HCT116 (cell line): ENCODE data around the gene C2orf92. TPM values are rescaled to one million over a fixed set of nuclear protein-coding genes. Genes with fewer than 3 reads are reported as not detected.

Experiments
- ATAC-seq: fragments of 200-7000 bp; cut with Tn5 transposase; 2 replicates; pipeline ENCODE4 v1.9.1; 2020; ENCODE audit warnings: mild to moderate bottlenecking, moderate library complexity
- BruUV-seq: library from RNA; stranded (reverse); fragments of 400-500 nt; replicated peaks from 2 replicates; lab custom pipeline; 2021; lab: Mats Ljungman, UMichigan
- CTCF ChIA-PET: fragments of 300-600 bp; sonication (Branson Sonifier 250); formaldehyde crosslinking; loops from one replicate; lab custom pipeline; 2021; ENCODE audit warnings: antibody characterized with exemption; lab: Charles Lee
- POLR2A ChIA-PET: fragments of 300-600, 350-600 bp; sonication (Branson Sonifier 250); formaldehyde crosslinking; loops from one replicate; lab custom pipeline; 2021; ENCODE audit warnings: antibody characterized with exemption; lab: Charles Lee
- RAD21 ChIA-PET, 2 experiments: fragments of 300-600 bp; sonication (Branson Sonifier 250); formaldehyde crosslinking; loops; one replicate each; lab custom pipeline; 2023; ENCODE audit warnings: low total read pairs in 2 of 2; ENCODE audit not compliant: uncharacterized antibody in 2 of 2, unreplicated experiment in 2 of 2, low non-redundant PET in 1 of 2; lab: Charles Lee
- DNase-seq: peaks from one replicate; pipeline ENCODE4 v3.0.0-alpha.2; 2010; ENCODE audit warnings: low read depth, low spot score
- H2AFZ ChIP-seq: fragments of 200-600 bp; shearing (Covaris generic), sonication (generic); 2 replicates; pipeline ENCODE4 v1.6.1; 2017; ENCODE audit warnings: low read depth, mixed run types, mixed read lengths, antibody characterized with exemption, low read length; ENCODE audit not compliant: poor library complexity, severe bottlenecking
- H3K27ac ChIP-seq: 2 replicates; pipeline ENCODE4 v1.5.1; 2012; ENCODE audit warnings: low read depth, low read length
- H3K27me3 ChIP-seq: fragments of 200-600 bp; sonication (generic); 2 replicates; pipeline ENCODE4 v1.6.1; 2016; ENCODE audit warnings: mixed run types, low read length, mixed read lengths; ENCODE audit not compliant: insufficient read depth
- H3K36me3 ChIP-seq, 2 experiments: fragments of 200-500 bp in 1 of 2; fragments of 200-600 bp in 1 of 2; sonication (Bioruptor generic) in 1 of 2; sonication (generic) in 1 of 2; 2 replicates each; pipeline versions ENCODE4 v1.5.1 to v1.6.1; 2014 to 2016; ENCODE audit warnings: low read length in 2 of 2, inconsistent platforms in 1 of 2, mixed read lengths in 1 of 2, mixed run types in 1 of 2; ENCODE audit not compliant: insufficient read depth in 2 of 2, control insufficient read depth in 1 of 2
- H3K4me1 ChIP-seq, 2 experiments: fragments of 200-600 bp in 1 of 2; sonication (generic) in 1 of 2; 2 replicates each; pipeline versions ENCODE4 v1.5.1 to v1.6.1; 2012 to 2017; ENCODE audit warnings: low read length in 2 of 2, inconsistent platforms in 1 of 2, mild to moderate bottlenecking in 1 of 2, mixed read lengths in 1 of 2, mixed run types in 1 of 2, moderate library complexity in 1 of 2; ENCODE audit not compliant: insufficient read depth in 2 of 2, control insufficient read depth in 1 of 2
- H3K4me2 ChIP-seq: fragments of 200-600 bp; sonication (generic); 2 replicates; pipeline ENCODE4 v1.6.1; 2017; ENCODE audit warnings: mixed run types, low read length, mixed read lengths
- H3K4me3 ChIP-seq, 2 experiments: fragments of 200-600 bp in 1 of 2; sonication (generic) in 1 of 2; replicated peaks in 1 of 2; 2 replicates each; pipeline ENCODE4 v1.5.1; 2011 to 2016; ENCODE audit warnings: low read length in 2 of 2, control low read depth in 1 of 2, low read depth in 1 of 2, mild to moderate bottlenecking in 1 of 2, mixed read lengths in 1 of 2, mixed run types in 1 of 2
- H3K79me2 ChIP-seq: fragments of 200-600 bp; sonication (generic); 2 replicates; pipeline ENCODE4 v1.6.1; 2017; ENCODE audit warnings: mild to moderate bottlenecking, mixed run types, low read length, moderate library complexity, mixed read lengths; ENCODE audit not compliant: insufficient read depth
- H3K9ac ChIP-seq: fragments of 200-600 bp; sonication (generic); 2 replicates; pipeline ENCODE4 v1.6.1; 2016; ENCODE audit warnings: low read length, mixed read lengths
- H3K9me2 ChIP-seq: fragments of 200-600 bp; sonication (generic), shearing (Covaris generic); 2 replicates; pipeline ENCODE4 v1.6.1; 2017; ENCODE audit warnings: mixed run types, mild to moderate bottlenecking, moderate library complexity; ENCODE audit not compliant: insufficient read depth
- H3K9me3 ChIP-seq, 2 experiments: fragments of 200-500 bp in 1 of 2; fragments of 200-600 bp in 1 of 2; sonication (Bioruptor generic) in 1 of 2; sonication (generic) in 1 of 2; 2 replicates each; pipeline ENCODE4 v1.6.1; 2014 to 2017; ENCODE audit warnings: low read length in 2 of 2, mixed read lengths in 2 of 2, inconsistent platforms in 1 of 2, low read depth in 1 of 2, mild to moderate bottlenecking in 1 of 2, mixed run types in 1 of 2, moderate library complexity in 1 of 2; ENCODE audit not compliant: control insufficient read depth in 1 of 2, insufficient read depth in 1 of 2
- H4K20me1 ChIP-seq: fragments of 200-600 bp; sonication (generic), shearing (Covaris generic); 2 replicates; pipeline ENCODE4 v1.6.1; 2017; ENCODE audit warnings: mixed run types, mild to moderate bottlenecking, moderate library complexity; ENCODE audit not compliant: insufficient read depth
- RAD21 ChIP-seq: IDR thresholded peaks from 2 replicates; pipeline ENCODE4 v1.6.1; 2012; ENCODE audit warnings: low read depth, mild to moderate bottlenecking
- intact Hi-C: fragments of 100-400 bp; cut with micrococcal nuclease; formaldehyde crosslinking; loops from 2 replicates; pipeline ENCODE4 v1.10.0; 2022
- total RNA-seq: library from RNA; stranded (reverse); gene quantifications from one replicate; pipeline ENCODE4 v1.2.1, GENCODE V29; 2021; ENCODE audit not compliant: unreplicated experiment
- TF ChIP-seq, protein P1 (sequence below), 3 experiments: fragments of 200-600 bp in 1 of 3; sonication (generic) in 1 of 3; IDR thresholded peaks in 2 of 3; conservative IDR thresholded peaks in 1 of 3; 2 replicates each; pipeline ENCODE4 v1.5.1; 2012 to 2017; ENCODE audit warnings: low read depth in 2 of 3, low read length in 2 of 3, antibody characterized with exemption in 1 of 3, borderline replicate concordance in 1 of 3, control low read depth in 1 of 3, mild to moderate bottlenecking in 1 of 3, mixed read lengths in 1 of 3, mixed run types in 1 of 3, moderate library complexity in 1 of 3; ENCODE audit not compliant: insufficient read depth in 1 of 3
- TF ChIP-seq, protein P2 (sequence below): IDR thresholded peaks from 2 replicates; pipeline ENCODE4 v1.6.1; 2012
- TF ChIP-seq, protein P3 (sequence below): IDR thresholded peaks from 2 replicates; pipeline ENCODE4 v1.6.1; 2012

C2orf92 gene
- total RNA-seq, 1 experiment from 2014 or later: 3.0 TPM

DNA sequence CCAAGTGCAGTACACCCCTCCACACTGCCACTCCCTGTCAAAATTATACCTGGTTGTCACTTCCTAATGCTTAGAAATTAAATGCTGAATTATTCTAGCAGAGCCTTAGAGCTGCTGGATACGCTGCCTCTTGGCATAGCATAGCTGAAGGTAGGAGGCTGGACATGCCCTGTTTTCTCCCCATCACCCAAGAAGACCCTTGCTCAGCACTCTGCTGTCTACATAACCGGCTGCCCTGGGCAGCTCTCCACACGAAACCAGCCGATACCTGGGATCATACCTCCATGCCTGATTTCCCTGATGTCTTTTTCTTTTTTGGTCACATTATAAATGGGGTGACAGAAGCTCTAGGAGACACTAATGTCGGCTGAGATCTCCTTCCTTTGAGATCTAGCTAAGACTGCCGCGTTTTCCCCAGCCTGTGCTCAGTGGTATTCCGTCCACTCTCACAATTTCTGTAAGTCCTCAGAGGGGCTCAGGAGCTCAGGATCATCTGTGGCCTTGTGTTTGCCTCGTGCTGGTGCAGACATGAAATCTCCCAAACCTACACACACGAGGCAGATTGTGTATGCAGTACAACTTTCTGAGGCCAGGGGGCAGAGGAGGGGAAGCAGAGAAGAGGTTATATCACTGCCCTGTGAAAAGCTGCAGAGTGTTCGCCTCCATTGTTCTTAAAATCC, 30.4 kb downstream of the C2orf92 start:
- ChIA-PET POLR2A (interaction anchor here (1.8 kb wide), 1 partner anchor 10 kb away, joined by 5 read pairs; no protein-coding TSS in a partner anchor), CTCF (interaction anchor here (0.7 to 5.5 kb wide), 10 partner anchors 8 to 1138 kb away, joined by 3 to 89 read pairs (median 4); partner anchors contain the start of gene ANKRD36B), RAD21 (interaction anchor here (1.3 to 1.5 kb wide), 2 partner anchors 684 to 685 kb away, joined by 7 to 9 read pairs; no protein-coding TSS in a partner anchor)
- Histone ChIP-seq H3K4me2 (no peak overlapping the region), H3K79me2 (no peaks in the 10 kb centered on the region), H3K4me3 (no peak overlapping the region), H3K27ac (no peak overlapping the region)
- no TSS peak for BruUV-seq
- DNase-seq: peak; percentile 37
- TF ChIP-seq, protein P1, sequence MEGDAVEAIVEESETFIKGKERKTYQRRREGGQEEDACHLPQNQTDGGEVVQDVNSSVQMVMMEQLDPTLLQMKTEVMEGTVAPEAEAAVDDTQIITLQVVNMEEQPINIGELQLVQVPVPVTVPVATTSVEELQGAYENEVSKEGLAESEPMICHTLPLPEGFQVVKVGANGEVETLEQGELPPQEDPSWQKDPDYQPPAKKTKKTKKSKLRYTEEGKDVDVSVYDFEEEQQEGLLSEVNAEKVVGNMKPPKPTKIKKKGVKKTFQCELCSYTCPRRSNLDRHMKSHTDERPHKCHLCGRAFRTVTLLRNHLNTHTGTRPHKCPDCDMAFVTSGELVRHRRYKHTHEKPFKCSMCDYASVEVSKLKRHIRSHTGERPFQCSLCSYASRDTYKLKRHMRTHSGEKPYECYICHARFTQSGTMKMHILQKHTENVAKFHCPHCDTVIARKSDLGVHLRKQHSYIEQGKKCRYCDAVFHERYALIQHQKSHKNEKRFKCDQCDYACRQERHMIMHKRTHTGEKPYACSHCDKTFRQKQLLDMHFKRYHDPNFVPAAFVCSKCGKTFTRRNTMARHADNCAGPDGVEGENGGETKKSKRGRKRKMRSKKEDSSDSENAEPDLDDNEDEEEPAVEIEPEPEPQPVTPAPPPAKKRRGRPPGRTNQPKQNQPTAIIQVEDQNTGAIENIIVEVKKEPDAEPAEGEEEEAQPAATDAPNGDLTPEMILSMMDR (IDR thresholded peaks at IDR 0.05 in 2 of 3, conservative IDR thresholded peaks at IDR 0.05 in 1 of 3; ENCODE audit: borderline replicate concordance in 1 of 3, insufficient read depth in 1 of 3, low read depth in 2 of 3, low read length in 2 of 3): peak; percentile 64 to 72 (median 66); a peak in 5 of 6 replicates
- TF ChIP-seq, protein P2, sequence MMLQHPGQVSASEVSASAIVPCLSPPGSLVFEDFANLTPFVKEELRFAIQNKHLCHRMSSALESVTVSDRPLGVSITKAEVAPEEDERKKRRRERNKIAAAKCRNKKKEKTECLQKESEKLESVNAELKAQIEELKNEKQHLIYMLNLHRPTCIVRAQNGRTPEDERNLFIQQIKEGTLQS: no peak
- TF ChIP-seq, protein P3, sequence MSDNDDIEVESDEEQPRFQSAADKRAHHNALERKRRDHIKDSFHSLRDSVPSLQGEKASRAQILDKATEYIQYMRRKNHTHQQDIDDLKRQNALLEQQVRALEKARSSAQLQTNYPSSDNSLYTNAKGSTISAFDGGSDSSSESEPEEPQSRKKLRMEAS: peak; percentile 90
- TF ChIP-seq RAD21: peak; percentile 68
- TF ChIP-seq, all 23 proteins: peak for 3
- ATAC-seq: peak; percentile 86
- Histone ChIP-seq H3K27me3 (no peaks in the 10 kb centered on the region), H4K20me1 (no peaks in the 10 kb centered on the region), H2AFZ (peak overlapping the region; percentile 87), H3K9me3 (no peaks in the 10 kb centered on the region), H3K9ac (no peak overlapping the region), H3K36me3 (no peaks in the 10 kb centered on the region), H3K9me2 (no peaks in the 10 kb centered on the region), H3K4me1 (peaks cover 0 to 5% of the 10 kb centered on the region in 2 experiments; a peak in 1 of 4 replicates)
- intact Hi-C loops: loop anchor here (1.0 to 2.0 kb wide), 2 partner anchors 685 to 1137 kb away; no protein-coding TSS in a partner anchor
